OCI-LY1 (cell line): ENCODE measurements around the gene CRADD.

Experiments
- EZH2 ChIP-seq: fragments of 200-600 bp; sonication (generic), shearing (Covaris generic); IDR thresholded peaks from 2 replicates; pipeline ENCODE4 v1.8.0; 2017; ENCODE audit warnings: borderline replicate concordance, mixed run types, mild to moderate bottlenecking, antibody characterized with exemption, low read length, moderate library complexity, mixed read lengths
- TF ChIP-seq, protein P1 (sequence below): fragments of 200-600 bp; sonication (generic), shearing (Covaris generic); IDR thresholded peaks from 2 replicates; pipeline ENCODE4 v1.5.1; 2017; ENCODE audit warnings: mild to moderate bottlenecking, antibody characterized with exemption, low read length, moderate library complexity, mixed read lengths

DNA sequence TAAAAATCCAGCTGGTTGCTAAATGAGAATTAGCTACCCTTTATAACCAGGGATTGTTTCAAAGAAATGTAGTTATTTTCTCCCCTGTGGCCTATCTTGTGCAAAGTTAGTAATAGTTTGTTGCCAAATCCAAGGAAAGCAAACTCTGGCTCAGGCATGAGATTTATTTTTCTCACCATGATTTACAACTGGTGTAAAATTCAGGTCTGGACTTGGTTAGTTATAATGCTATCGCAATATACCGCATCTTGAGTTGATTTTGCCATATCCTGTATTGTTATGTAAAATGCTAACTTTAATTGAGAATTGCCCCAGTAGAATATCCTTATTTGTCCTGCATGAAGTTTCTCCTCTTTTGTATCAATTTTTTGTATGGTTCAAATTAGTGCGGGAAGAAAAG lies 135.5 kb downstream of the CRADD start:
- TF ChIP-seq, protein P1, sequence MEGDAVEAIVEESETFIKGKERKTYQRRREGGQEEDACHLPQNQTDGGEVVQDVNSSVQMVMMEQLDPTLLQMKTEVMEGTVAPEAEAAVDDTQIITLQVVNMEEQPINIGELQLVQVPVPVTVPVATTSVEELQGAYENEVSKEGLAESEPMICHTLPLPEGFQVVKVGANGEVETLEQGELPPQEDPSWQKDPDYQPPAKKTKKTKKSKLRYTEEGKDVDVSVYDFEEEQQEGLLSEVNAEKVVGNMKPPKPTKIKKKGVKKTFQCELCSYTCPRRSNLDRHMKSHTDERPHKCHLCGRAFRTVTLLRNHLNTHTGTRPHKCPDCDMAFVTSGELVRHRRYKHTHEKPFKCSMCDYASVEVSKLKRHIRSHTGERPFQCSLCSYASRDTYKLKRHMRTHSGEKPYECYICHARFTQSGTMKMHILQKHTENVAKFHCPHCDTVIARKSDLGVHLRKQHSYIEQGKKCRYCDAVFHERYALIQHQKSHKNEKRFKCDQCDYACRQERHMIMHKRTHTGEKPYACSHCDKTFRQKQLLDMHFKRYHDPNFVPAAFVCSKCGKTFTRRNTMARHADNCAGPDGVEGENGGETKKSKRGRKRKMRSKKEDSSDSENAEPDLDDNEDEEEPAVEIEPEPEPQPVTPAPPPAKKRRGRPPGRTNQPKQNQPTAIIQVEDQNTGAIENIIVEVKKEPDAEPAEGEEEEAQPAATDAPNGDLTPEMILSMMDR: no peak
- no peak for TF ChIP-seq EZH2
